Naive B cell (primary cell): ENCODE measurements around the gene EDDM3A. TPM values are rescaled to one million over a fixed set of nuclear protein-coding genes. Genes with fewer than 3 reads are reported as not detected.
"Not testable (repeated sequence)": the region's sequence is repeated elsewhere in the genome, so short reads cannot be mapped to it uniquely, and the experiment has no call there.

Experiments
- ATAC-seq, 2 donors: fragments of 150-1000 bp; cut with Tn5 transposase; 2 replicates each; pipeline ENCODE4 v1.10.0; 2021; ENCODE audit warnings: low read depth in 2 of 2, mild to moderate bottlenecking in 2 of 2, moderate library complexity in 2 of 2
- DNase-seq: peaks from one replicate; pipeline ENCODE4 v3.0.0; 2022
- H3K27ac Mint-ChIP-seq, 6 donors: one replicate each; pipeline ENCODE4 v1.8.0; 2020 to 2022; ENCODE audit warnings: mild to moderate bottlenecking in 6 of 6, mixed read lengths in 6 of 6, moderate library complexity in 5 of 6, inconsistent platforms in 2 of 6
- H3K27me3 Mint-ChIP-seq, 3 donors: one replicate each; pipeline ENCODE4 v1.8.0; 2021 to 2022; ENCODE audit warnings: mixed read lengths in 3 of 3, mild to moderate bottlenecking in 1 of 3
- H3K36me3 Mint-ChIP-seq, 2 donors: one replicate each; pipeline ENCODE4 v1.8.0; 2020 to 2022; ENCODE audit warnings: mixed read lengths in 2 of 2, inconsistent platforms in 1 of 2, mild to moderate bottlenecking in 1 of 2
- H3K4me1 Mint-ChIP-seq, 3 donors: one replicate each; pipeline ENCODE4 v1.8.0; 2020 to 2022; ENCODE audit warnings: mixed read lengths in 3 of 3, inconsistent platforms in 1 of 3, mild to moderate bottlenecking in 1 of 3, moderate library complexity in 1 of 3
- H3K4me3 Mint-ChIP-seq, 8 donors: one replicate each; pipeline ENCODE4 v1.8.0; 2020 to 2022; ENCODE audit warnings: mild to moderate bottlenecking in 8 of 8, mixed read lengths in 8 of 8, moderate library complexity in 8 of 8, inconsistent platforms in 2 of 8
- H3K9me3 Mint-ChIP-seq, 7 donors: one replicate each; pipeline ENCODE4 v1.8.0; 2020 to 2022; ENCODE audit warnings: mixed read lengths in 7 of 7, mild to moderate bottlenecking in 5 of 7, inconsistent platforms in 2 of 7, moderate library complexity in 1 of 7
- polyA plus RNA-seq, 6 donors: library from polyadenylated mRNA; unstranded; fragments of 300-500 nt; fragmentation: Illumina TruSeq; gene quantifications; one replicate each; pipeline ENCODE4 v1.2.3, GENCODE V29; 2021; ENCODE audit warnings: low read depth in 6 of 6

Gene EDDM3A
- under 1 TPM in 3 of 6 donors, not detected in 3; 0.31 to 0.52 (median 0.47) TPM for polyA plus RNA-seq

DNA sequence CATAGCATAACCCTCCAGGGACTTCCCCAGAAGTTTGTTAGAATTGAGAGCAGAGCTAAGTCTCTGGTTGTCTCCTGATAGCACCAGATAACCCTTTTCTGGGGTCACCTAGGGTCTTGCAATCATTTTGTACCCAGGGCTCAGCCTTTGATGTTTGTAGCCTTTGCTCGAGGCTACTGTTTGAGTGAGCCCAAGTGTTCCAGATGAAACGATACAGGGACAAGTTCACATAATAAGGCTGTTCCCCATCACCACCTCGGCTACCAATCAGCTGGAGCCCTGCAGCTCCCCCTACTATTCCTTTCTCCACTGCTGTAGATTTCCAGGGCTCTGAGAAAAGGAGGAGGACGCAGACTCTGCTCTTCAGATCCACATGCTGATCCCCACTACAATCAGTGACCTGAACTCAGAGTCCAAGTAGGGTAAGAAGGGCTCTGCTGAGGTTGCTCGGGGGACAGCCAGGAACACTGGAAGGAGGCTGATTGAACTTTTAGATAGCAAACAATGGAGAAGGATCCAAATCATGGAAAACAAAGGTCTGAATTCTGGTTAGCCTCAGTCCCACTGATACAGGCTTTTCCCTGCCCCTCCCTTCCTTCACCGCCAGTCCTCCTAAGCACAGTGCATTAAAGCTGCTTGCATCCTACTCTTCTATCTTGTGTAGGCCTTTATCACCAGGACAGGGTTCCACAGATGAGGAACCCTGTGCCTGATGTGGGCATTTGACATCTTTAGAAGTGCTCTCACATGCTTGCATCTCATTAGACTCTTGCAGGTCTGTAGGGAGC, at the start of gene EDDM3A:
Gene EDDM3A, plus strand, starts transcription at position 317 of the 788 bp plus-strand sequence. CDS start 1,694 bp downstream, outside the sequence.
- no peak for DNase-seq
- H3K27me3 Mint-ChIP-seq = peaks cover 0 to 7% (median 0%) of the 10 kb centered on the region in 3 donors

DNA sequence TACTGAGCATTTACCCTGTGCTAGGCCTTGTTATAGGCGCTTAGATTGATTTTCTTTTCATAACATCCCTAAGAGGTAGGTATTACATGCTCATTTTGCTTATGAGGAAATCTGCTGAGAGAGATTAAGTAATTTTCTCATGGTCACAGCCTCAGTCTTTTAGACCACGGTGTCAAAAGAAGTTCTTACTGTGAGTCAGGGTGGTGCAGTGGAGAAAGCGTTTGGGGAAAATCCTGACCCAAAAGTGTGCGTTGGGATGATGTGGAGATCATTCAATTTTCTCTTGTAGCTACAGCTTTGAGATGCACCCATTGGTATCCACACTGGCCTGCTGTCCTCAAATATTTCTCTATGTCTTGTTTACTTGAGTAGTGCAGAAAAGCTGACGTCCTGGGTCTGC, 48.9 kb upstream of the EDDM3A start:
- Mint-ChIP-seq H3K27me3 (peaks cover 0 to 8% (median 6%) of the 10 kb centered on the region in 3 donors), H3K36me3 (no peaks in the 10 kb centered on the region), H3K27ac (no peak overlapping the region), H3K9me3 (peaks cover 0 to 7% (median 0%) of the 10 kb centered on the region in 7 donors), H3K4me3 (no peak overlapping the region), H3K4me1 (peaks cover 4 to 15% (median 10%) of the 10 kb centered on the region in 3 donors)
- ATAC-seq = no peak
- DNase-seq = no peak

More for the DNA sequence above, at the start of gene EDDM3A:
- Mint-ChIP-seq H3K36me3 (peaks cover 0 to 4% of the 10 kb centered on the region in 2 donors), H3K27ac (peak within 1 kb of the TSS in 4 of 6 donors; percentile 11 to 63 (median 60)), H3K4me3 (no peak within 1 kb of the TSS), H3K4me1 (peaks cover 7 to 28% (median 24%) of the 10 kb centered on the region in 3 donors), H3K9me3 (peaks cover 0 to 5% (median 2%) of the 10 kb centered on the region in 7 donors)
- ATAC-seq = no peak

DNA sequence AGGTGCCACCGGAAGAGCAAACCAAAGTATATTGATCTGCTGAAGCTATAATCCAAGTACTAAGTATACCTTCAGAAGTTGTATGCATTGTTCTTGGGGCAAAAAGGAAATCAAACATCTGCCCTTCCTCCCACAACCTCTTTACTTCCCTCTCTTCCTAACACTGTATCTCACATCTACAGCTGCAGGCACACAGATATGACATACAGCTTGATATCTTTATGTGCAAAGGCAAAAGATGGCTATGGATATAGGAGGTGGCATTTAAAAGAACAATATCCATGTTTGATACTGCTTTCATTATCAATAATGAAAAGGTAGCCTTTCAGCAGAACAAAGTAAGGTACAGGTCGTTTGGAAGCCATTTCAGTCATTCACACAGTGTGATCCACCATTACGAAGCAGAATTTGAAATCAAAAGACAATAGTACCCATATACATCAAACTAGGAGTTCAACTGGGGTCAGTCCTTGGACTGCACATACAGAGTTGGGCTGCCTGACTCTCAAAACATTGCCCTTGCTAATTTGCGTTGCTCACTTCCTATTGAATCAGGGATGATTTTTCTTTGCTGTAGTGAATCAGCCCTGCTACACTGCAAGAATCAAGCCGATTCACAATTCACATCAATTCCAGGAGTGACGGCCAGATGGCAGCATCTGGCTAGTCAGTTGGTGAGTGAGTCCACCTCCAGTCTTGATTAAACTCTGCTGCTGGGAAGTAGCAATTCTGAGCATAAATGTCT, 48.2 kb upstream of the EDDM3A start:
- Mint-ChIP-seq H3K4me1 (peaks cover 4 to 15% (median 10%) of the 10 kb centered on the region in 3 donors), H3K9me3 (peaks cover 0 to 7% (median 0%) of the 10 kb centered on the region in 7 donors), H3K27ac (no peak overlapping the region), H3K27me3 (peaks cover 0 to 8% (median 6%) of the 10 kb centered on the region in 3 donors), H3K36me3 (no peaks in the 10 kb centered on the region), H3K4me3 (no peak overlapping the region)
- ATAC-seq (peak; percentile 78 to 89), DNase-seq (peak; percentile 67)

- H3K9me3 Mint-ChIP-seq = peaks cover 0 to 7% (median 0%) of the 10 kb centered on the region in 7 donors
- peaks cover 4 to 15% (median 10%) of the 10 kb centered on the region in 3 donors for H3K4me1 Mint-ChIP-seq
- no peak for ATAC-seq
- no peak for DNase-seq
- no peak overlapping the region for H3K4me3 Mint-ChIP-seq
- no peaks in the 10 kb centered on the region for H3K36me3 Mint-ChIP-seq
- peaks cover 0 to 6% (median 5%) of the 10 kb centered on the region in 3 donors for H3K27me3 Mint-ChIP-seq
- no peak overlapping the region for H3K27ac Mint-ChIP-seq
Measured at GRCh38 chr14:20698018-20698329, 47.7 kb upstream of the EDDM3A start.

- no peak for ATAC-seq
- no peaks in the 10 kb centered on the region for H3K27me3 Mint-ChIP-seq
- no peak overlapping the region for H3K4me3 Mint-ChIP-seq
- peak overlapping the region in 1 of 6 donors; percentile 10 for H3K27ac Mint-ChIP-seq
- H3K36me3 Mint-ChIP-seq = no peaks in the 10 kb centered on the region
- peaks cover 4 to 15% (median 10%) of the 10 kb centered on the region in 3 donors for H3K4me1 Mint-ChIP-seq
- H3K9me3 Mint-ChIP-seq = peaks cover 0 to 7% (median 0%) of the 10 kb centered on the region in 7 donors
- DNase-seq = no peak
Measured at GRCh38 chr14:20698934-20699333, 46.8 kb upstream of the EDDM3A start.

- DNase-seq (no peak), ATAC-seq (no peak)
- no peak overlapping the region for H3K27ac Mint-ChIP-seq
- peaks cover 0 to 7% (median 0%) of the 10 kb centered on the region in 7 donors for H3K9me3 Mint-ChIP-seq
- no peaks in the 10 kb centered on the region for H3K27me3 Mint-ChIP-seq
- H3K4me1 Mint-ChIP-seq = peaks cover 4 to 15% (median 10%) of the 10 kb centered on the region in 3 donors
- H3K36me3 Mint-ChIP-seq = no peaks in the 10 kb centered on the region
- no peak overlapping the region for H3K4me3 Mint-ChIP-seq
Measured at GRCh38 chr14:20699931-20700330, 45.8 kb upstream of the EDDM3A start.

DNA sequence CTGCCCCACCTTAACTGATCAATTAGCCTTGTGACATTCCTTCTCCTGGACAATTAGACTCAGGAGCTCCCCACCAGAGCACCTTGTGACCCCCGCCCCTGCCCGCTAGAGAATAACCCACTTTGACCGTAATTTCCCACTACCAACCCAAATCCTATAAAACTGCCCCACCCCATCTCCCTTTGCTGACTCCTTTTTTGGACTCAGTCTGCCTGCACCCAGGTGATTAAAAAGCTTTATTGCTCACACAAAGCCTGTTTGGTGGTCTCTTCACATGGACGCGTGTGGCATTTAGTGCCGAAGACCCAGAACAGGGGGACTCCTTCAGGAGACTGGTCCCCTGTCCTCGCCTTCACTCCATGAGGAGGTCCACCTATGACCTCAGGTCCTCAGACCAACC, 44.7 kb upstream of the EDDM3A start:
- not testable (repeated sequence) for H3K36me3 Mint-ChIP-seq, ATAC-seq, H3K4me3 Mint-ChIP-seq, DNase-seq, H3K27me3 Mint-ChIP-seq, H3K27ac Mint-ChIP-seq, H3K9me3 Mint-ChIP-seq
- peaks cover 4 to 15% (median 10%) of the 10 kb centered on the region in 3 donors for H3K4me1 Mint-ChIP-seq

DNA sequence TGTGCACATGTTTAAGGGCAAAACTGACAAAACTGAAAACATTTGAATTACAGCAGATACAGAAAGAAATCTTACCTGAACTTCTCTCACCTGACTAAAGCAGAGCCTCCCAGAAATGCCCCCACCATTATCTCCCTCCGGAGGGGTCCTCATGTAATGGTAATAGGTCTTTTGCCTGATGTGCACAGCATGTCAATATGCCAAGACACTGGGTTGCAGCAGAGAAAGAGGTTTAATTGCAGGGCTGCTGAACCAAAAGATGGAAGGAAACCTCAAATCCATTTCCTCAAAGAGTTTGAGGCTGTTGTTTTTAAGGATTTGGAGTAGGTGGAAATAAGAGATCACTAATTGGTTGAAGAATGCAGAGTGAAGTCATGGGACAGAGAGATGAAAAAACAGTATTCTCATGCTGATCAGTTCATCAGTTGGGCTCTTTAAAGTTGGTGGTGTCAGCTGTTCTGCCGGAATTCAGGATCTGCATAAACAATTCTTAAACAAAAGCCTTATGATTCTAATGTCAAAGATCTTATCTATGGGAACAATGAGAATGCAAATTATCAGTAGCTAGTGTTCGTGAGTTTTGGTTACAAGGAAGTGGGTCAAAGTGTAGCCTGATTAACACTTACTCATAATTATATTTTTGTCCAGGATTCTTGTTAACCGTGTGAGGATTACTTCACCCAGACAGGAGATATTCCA, 38.9 kb upstream of the EDDM3A start:
- Mint-ChIP-seq H3K27ac (no peak overlapping the region), H3K4me1 (peaks cover 0 to 10% (median 4%) of the 10 kb centered on the region in 3 donors), H3K27me3 (no peaks in the 10 kb centered on the region), H3K9me3 (peaks cover 0 to 2% (median 0%) of the 10 kb centered on the region in 7 donors), H3K4me3 (no peak overlapping the region), H3K36me3 (no peaks in the 10 kb centered on the region)
- ATAC-seq (no peak), DNase-seq (no peak)

GRCh38 chr14:20707622-20708021, 38.1 kb upstream of the EDDM3A start:
- no peak overlapping the region for H3K4me3 Mint-ChIP-seq
- H3K9me3 Mint-ChIP-seq = peaks cover 0 to 2% (median 0%) of the 10 kb centered on the region in 7 donors
- no peak for DNase-seq
- peaks cover 0 to 17% (median 4%) of the 10 kb centered on the region in 3 donors for H3K4me1 Mint-ChIP-seq
- no peaks in the 10 kb centered on the region for H3K27me3 Mint-ChIP-seq
- no peaks in the 10 kb centered on the region for H3K36me3 Mint-ChIP-seq
- H3K27ac Mint-ChIP-seq = no peak overlapping the region
- no peak for ATAC-seq

DNA sequence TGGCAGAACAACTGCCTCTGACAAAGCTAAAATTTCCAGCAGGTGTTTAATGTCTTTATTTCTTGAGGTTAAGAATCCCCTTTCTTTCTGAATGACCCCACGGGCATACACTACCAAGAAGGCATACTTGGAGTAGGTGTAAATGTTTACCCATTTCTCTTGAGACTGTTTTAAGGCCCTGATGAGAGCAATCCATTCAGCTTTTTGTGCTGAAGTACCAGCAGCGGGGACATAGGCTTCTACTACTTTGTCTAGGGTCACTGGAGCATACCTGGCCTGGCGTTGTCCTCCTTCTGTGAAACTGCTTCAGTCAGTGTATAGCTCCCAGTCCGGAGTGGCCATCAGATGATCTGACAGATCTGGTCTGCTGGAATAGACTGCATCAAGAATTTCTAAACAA, 34.4 kb upstream of the EDDM3A start:
- Mint-ChIP-seq H3K27me3 (no peaks in the 10 kb centered on the region), H3K36me3 (peaks cover 6 to 7% of the 10 kb centered on the region in 2 donors), H3K9me3 (peaks cover 0 to 12% (median 4%) of the 10 kb centered on the region in 7 donors), H3K4me3 (no peak overlapping the region), H3K4me1 (peaks cover 32 to 52% (median 36%) of the 10 kb centered on the region in 3 donors), H3K27ac (peak overlapping the region in 1 of 6 donors; percentile 62)
- DNase-seq (no peak), ATAC-seq (no peak)

GRCh38 chr14:20711685-20712084, 34.0 kb upstream of the EDDM3A start:
- no peak for ATAC-seq
- Mint-ChIP-seq H3K27me3 (no peaks in the 10 kb centered on the region), H3K9me3 (peaks cover 0 to 13% (median 4%) of the 10 kb centered on the region in 7 donors), H3K27ac (peak overlapping the region in 1 of 6 donors; percentile 62), H3K4me3 (no peak overlapping the region), H3K36me3 (peaks cover 7 to 8% of the 10 kb centered on the region in 2 donors), H3K4me1 (peaks cover 34 to 56% (median 41%) of the 10 kb centered on the region in 3 donors)
- no peak for DNase-seq

DNA sequence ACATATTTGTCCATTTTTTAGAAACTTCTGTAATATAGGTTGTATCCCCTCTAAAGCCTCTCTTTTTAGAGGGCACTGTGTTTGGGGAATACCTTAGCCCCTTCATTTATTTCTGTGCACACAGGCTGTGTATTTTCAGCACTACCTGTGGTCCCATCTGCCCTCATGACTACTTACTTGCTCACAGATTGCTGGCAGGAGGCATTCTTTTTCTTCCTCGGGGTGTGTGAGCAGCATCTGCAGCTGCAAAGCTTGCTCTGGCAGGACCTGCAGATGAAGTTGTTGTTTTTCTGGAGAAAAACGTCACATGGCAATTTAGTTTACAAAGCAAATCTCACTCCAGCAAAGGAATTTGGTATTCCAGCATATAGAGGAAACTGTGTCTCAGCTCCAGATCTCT, 32.8 kb upstream of the EDDM3A start:
- Mint-ChIP-seq H3K4me3 (peak overlapping the region in 7 of 8 donors; percentile 0 to 59 (median 26)), H3K27ac (peak overlapping the region in 2 of 6 donors; percentile 90)
- DNase-seq = no peak

More for the DNA sequence above, 32.8 kb upstream of the EDDM3A start:
- Mint-ChIP-seq H3K27me3 (no peaks in the 10 kb centered on the region), H3K36me3 (peaks cover 7 to 10% of the 10 kb centered on the region in 2 donors), H3K9me3 (peaks cover 0 to 14% (median 4%) of the 10 kb centered on the region in 7 donors), H3K4me1 (peaks cover 41 to 66% (median 53%) of the 10 kb centered on the region in 3 donors)
- ATAC-seq = no peak
